DMS53 treated with DMSO at 0.1 percent for 48 hours (cell line): ENCODE data around the gene RFPL2.

Experiments
- DNase-seq: peaks from one replicate; lab custom pipeline; 2025; ENCODE audit not compliant: unreplicated experiment; lab: John Stamatoyannopoulos, UW

RFPL2 gene

GRCh38 chr22:32204856-32205722, at the start of gene RFPL2:
TSS of gene RFPL2 (minus strand) at chr22:32205073. CDS start at chr22:32202451, 2,622 bp downstream.
- DNase-seq: peak; percentile 45

- DNase-seq: no peak
Observed at GRCh38 chr22:32249231-32249630, 44.4 kb upstream of the RFPL2 start.

- no peak for DNase-seq
Observed at GRCh38 chr22:32248276-32248675, 43.4 kb upstream of the RFPL2 start.

GRCh38 chr22:32246166-32246565, 41.3 kb upstream of the RFPL2 start:
- DNase-seq: no peak

- peak; percentile 24 for DNase-seq
Observed at GRCh38 chr22:32245042-32245441, 40.2 kb upstream of the RFPL2 start.

- no peak for DNase-seq
Observed at GRCh38 chr22:32244547-32244946, 39.7 kb upstream of the RFPL2 start.

GRCh38 chr22:32240461-32240860, 35.6 kb upstream of the RFPL2 start:
- DNase-seq: no peak

GRCh38 chr22:32237906-32238305, 33.0 kb upstream of the RFPL2 start:
- DNase-seq: no peak

GRCh38 chr22:32236970-32237369, 32.1 kb upstream of the RFPL2 start:
- DNase-seq: no peak

GRCh38 chr22:32233091-32233490, 28.2 kb upstream of the RFPL2 start:
- no peak for DNase-seq

GRCh38 chr22:32232191-32232830, 27.4 kb upstream of the RFPL2 start:
- DNase-seq: no peak

- no peak for DNase-seq
Observed at GRCh38 chr22:32226326-32227104, 21.6 kb upstream of the RFPL2 start.

- no peak for DNase-seq
Observed at GRCh38 chr22:32222991-32223390, 18.1 kb upstream of the RFPL2 start.

GRCh38 chr22:32219026-32219425, 14.2 kb upstream of the RFPL2 start:
- DNase-seq: no peak

- DNase-seq: no peak
Observed at GRCh38 chr22:32218470-32218869, 13.6 kb upstream of the RFPL2 start.

- DNase-seq: no peak
Observed at GRCh38 chr22:32217465-32217864, 12.6 kb upstream of the RFPL2 start.

- DNase-seq: no peak
Observed at GRCh38 chr22:32216911-32217310, 12.0 kb upstream of the RFPL2 start.

- no peak for DNase-seq
Observed at GRCh38 chr22:32211011-32211410, 6.1 kb upstream of the RFPL2 start.

- no peak for DNase-seq
Observed at GRCh38 chr22:32208681-32209080, 3.8 kb upstream of the RFPL2 start.

- no peak for DNase-seq
Observed at GRCh38 chr22:32207971-32208480, 3.2 kb upstream of the RFPL2 start.
